ENCODE measurements around the gene ALG1. TPM values are rescaled to one million over a fixed set of nuclear protein-coding genes. Genes with fewer than 3 reads are reported as not detected.
"Not testable (repeated sequence)": the region's sequence is repeated elsewhere in the genome, so short reads cannot be mapped to it uniquely, and the experiment has no call there.

The ALG1 gene
- total and polyA plus RNA-seq, 2 of the 13 experiments (the other 11 are each of a cell fraction or from before 2014, with no cell fraction given) = 43.3 to 75.6 TPM

- in situ Hi-C loops (cut with HindIII; ENCODE audit: extremely low pct_ligation_motif_present, low pct_unique_long_range_greater_than_20kb); BruUV-seq (replicated peaks); H3K79me2 ChIP-seq (ENCODE audit: insufficient read depth, low read length); FAIRE-seq; H3K27ac ChIP-seq (ENCODE audit: extremely low read length, insufficient read depth, low read length); DNase-seq (ENCODE audit: low spot score); H3K4me3 ChIP-seq (replicated peaks in 1 of 3; ENCODE audit: insufficient read depth in 1 of 3, low read depth in 2 of 3, low read length in 3 of 3); H3K9me3 ChIP-seq (ENCODE audit: low read length); H4K20me1 ChIP-seq (ENCODE audit: insufficient read depth, low read length); ATAC-seq; H3K27me3 ChIP-seq (ENCODE audit: control insufficient read depth in 1 of 2, insufficient read depth in 2 of 2, low read length in 2 of 2); H2AFZ ChIP-seq (ENCODE audit: low read length); intact Hi-C loops (cut with micrococcal nuclease; ENCODE audit: unreplicated experiment); H3K4me1 ChIP-seq (ENCODE audit: insufficient read depth, low read length); H3K4me2 ChIP-seq (ENCODE audit: low read depth, low read length); H3K9ac ChIP-seq (ENCODE audit: insufficient read depth, low read depth, low read length); TF ChIP-seq ZBTB40 (IDR thresholded peaks at IDR 0.05): not testable (repeated sequence)
- POLR2A ChIA-PET = interaction anchor here (0.7 to 1.2 kb wide), 4 partner anchors 12 to 126 kb away, joined by 3 to 7 read pairs (median 3); partner anchors contain the start of genes ALG1, EEF2KMT and SEC14L5
- 82% methylated on average over 11 of the region's 11 CpGs for WGBS (ENCODE audit: low lambda C conversion rate)
- peak; percentile 82 for TF ChIP-seq ZBTB40 (CRISPR knock-in tag; IDR thresholded peaks at IDR 0.05)
- CTCF ChIA-PET (ENCODE audit: low intra/inter-chr PET ratio, low total read pairs) = interaction anchor here (1.2 kb wide), 1 partner anchor 28 kb away, joined by 5 read pairs; no protein-coding TSS in a partner anchor
- peaks cover 20 to 44% of the 10 kb centered on the region in 2 experiments; a peak in 4 of 5 replicates for H3K36me3 ChIP-seq (replicated peaks in 1 of 2; ENCODE audit: control insufficient read depth in 1 of 2, insufficient read depth in 2 of 2, low read length in 2 of 2)
These were observed 12.6 kb downstream of the ALG1 start for GRCh38 chr16:5084099-5084731.
